Muscle of arm (tissue), 12 donors: Measurements from ENCODE around the gene PDSS1. TPM values are rescaled to one million over a fixed set of nuclear protein-coding genes. Genes with fewer than 3 reads are reported as not detected.
"Not testable (repeated sequence)": the region's sequence is repeated elsewhere in the genome, so short reads cannot be mapped to it uniquely, and the experiment has no call there.

Experiments used
- DNase-seq: peaks from one replicate; pipeline ENCODE4 v3.0.0-alpha.2; 2013
- polyA plus RNA-seq, 12 donors: library from polyadenylated mRNA; unstranded; fragments of 120-200 nt; gene quantifications; one replicate each; pipeline ENCODE4 v1.2.1, GENCODE V29; 2013; ENCODE audit not compliant: insufficient read length in 12 of 12

PDSS1 gene
- polyA plus RNA-seq, 12 donors, result 6.1 to 12.6 (median 9.0) TPM; not detected in 1

- DNase-seq, result no peak
These were observed 40.2 kb downstream of the PDSS1 start for GRCh38 chr10:26737730-26738129.

GRCh38 chr10:26738301-26738911 lies 40.9 kb downstream of the PDSS1 start:
- DNase-seq, result no peak

- no peak for DNase-seq
These were observed 41.6 kb downstream of the PDSS1 start for GRCh38 chr10:26739071-26739631.

- DNase-seq, result no peak
These were observed 43.9 kb downstream of the PDSS1 start for GRCh38 chr10:26741368-26741767.

- no peak for DNase-seq
These were observed 45.6 kb downstream of the PDSS1 start for GRCh38 chr10:26743091-26743490.

- no peak for DNase-seq
These were observed 46.3 kb downstream of the PDSS1 start for GRCh38 chr10:26743841-26744240.

GRCh38 chr10:26746061-26746460 lies 48.6 kb downstream of the PDSS1 start:
- DNase-seq, result no peak

- no peak for DNase-seq
These were observed 58.0 kb downstream of the PDSS1 start for GRCh38 chr10:26755443-26755903.

GRCh38 chr10:26759008-26759407 lies 61.5 kb downstream of the PDSS1 start:
- no peak for DNase-seq

GRCh38 chr10:26765549-26765948 lies 68.0 kb downstream of the PDSS1 start:
- DNase-seq, result no peak

- DNase-seq, result no peak
These were observed 72.6 kb downstream of the PDSS1 start for GRCh38 chr10:26770069-26770468.

- DNase-seq, result no peak
These were observed 76.1 kb downstream of the PDSS1 start for GRCh38 chr10:26773633-26774032.

- no peak for DNase-seq
These were observed 78.8 kb downstream of the PDSS1 start for GRCh38 chr10:26776258-26776657.

GRCh38 chr10:26777686-26778085 lies 80.2 kb downstream of the PDSS1 start:
- DNase-seq, result no peak

- no peak for DNase-seq
These were observed 81.8 kb downstream of the PDSS1 start for GRCh38 chr10:26779176-26779860.

- no peak for DNase-seq
These were observed 82.7 kb downstream of the PDSS1 start for GRCh38 chr10:26780106-26780792.

- DNase-seq, result no peak
These were observed 83.5 kb downstream of the PDSS1 start for GRCh38 chr10:26780793-26781601.

- no peak for DNase-seq
These were observed 84.3 kb downstream of the PDSS1 start for GRCh38 chr10:26781797-26782196.

- no peak for DNase-seq
These were observed 89.9 kb downstream of the PDSS1 start for GRCh38 chr10:26787362-26787761.

- not testable (repeated sequence) for DNase-seq
These were observed 92.3 kb downstream of the PDSS1 start for GRCh38 chr10:26789779-26790178.

GRCh38 chr10:26790221-26790995 lies 92.9 kb downstream of the PDSS1 start:
- DNase-seq, result no peak
